Breast epithelium (tissue), 3 donors: ENCODE measurements around the gene ATG2B.

ENCODE experiments used
- POLR2A ChIP-seq: fragments of 450-650 bp; IDR thresholded peaks from one replicate; pipeline ENCODE4 v1.6.1; 2016; ENCODE audit warnings: antibody characterized with exemption, mild to moderate bottlenecking, moderate library complexity
- POLR2AphosphoS5 ChIP-seq, 3 donors: sonication (generic); formaldehyde crosslinking; IDR thresholded peaks; one replicate each; pipeline ENCODE4 v1.6.1; 2017; ENCODE audit warnings: antibody characterized with exemption in 3 of 3
- TF ChIP-seq, protein P1 (sequence below), 3 donors: fragments of 450-650 bp; IDR thresholded peaks; one replicate each; pipeline ENCODE4 v1.5.1; 2016 to 2017; ENCODE audit warnings: antibody characterized with exemption in 3 of 3, mild to moderate bottlenecking in 3 of 3, moderate library complexity in 3 of 3

DNA sequence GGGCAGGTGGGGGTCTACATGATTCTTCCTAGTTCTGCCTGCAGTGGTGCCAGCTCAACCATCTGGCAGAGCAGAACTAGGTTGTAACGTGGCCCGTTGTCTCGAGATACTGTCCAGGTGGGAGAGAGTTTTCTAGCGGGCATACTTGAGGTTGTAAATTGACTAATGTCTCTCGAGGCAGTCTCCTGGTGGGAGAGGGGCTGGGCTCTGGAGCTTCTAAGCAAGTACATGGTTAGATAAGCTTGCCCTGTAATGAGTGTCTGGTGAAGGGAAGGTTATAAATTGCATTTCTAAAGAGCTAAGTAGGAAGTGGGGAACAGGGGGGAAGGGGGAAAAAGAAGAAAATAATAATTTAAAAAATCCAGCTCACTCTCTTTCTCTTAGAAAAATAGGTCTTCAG lies 89.0 kb downstream of the ATG2B start:
- TF ChIP-seq POLR2A = no peak
- TF ChIP-seq, protein P1, sequence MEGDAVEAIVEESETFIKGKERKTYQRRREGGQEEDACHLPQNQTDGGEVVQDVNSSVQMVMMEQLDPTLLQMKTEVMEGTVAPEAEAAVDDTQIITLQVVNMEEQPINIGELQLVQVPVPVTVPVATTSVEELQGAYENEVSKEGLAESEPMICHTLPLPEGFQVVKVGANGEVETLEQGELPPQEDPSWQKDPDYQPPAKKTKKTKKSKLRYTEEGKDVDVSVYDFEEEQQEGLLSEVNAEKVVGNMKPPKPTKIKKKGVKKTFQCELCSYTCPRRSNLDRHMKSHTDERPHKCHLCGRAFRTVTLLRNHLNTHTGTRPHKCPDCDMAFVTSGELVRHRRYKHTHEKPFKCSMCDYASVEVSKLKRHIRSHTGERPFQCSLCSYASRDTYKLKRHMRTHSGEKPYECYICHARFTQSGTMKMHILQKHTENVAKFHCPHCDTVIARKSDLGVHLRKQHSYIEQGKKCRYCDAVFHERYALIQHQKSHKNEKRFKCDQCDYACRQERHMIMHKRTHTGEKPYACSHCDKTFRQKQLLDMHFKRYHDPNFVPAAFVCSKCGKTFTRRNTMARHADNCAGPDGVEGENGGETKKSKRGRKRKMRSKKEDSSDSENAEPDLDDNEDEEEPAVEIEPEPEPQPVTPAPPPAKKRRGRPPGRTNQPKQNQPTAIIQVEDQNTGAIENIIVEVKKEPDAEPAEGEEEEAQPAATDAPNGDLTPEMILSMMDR (IDR thresholded peaks at IDR 0.05) = no peak
- no peak for TF ChIP-seq POLR2AphosphoS5 (IDR thresholded peaks at IDR 0.05)
